HG02759 (cell line): ENCODE results near the gene ARHGAP1.
"Not testable (repeated sequence)": the region's sequence is repeated elsewhere in the genome, so short reads cannot be mapped to it uniquely, and the experiment has no call there.

Experiments used
- ATAC-seq: cut with Tn5 transposase; IDR thresholded peaks from one replicate; pipeline ENCODE4 v1.9.1; 2021; ENCODE audit warnings: mild to moderate bottlenecking, moderate library complexity; ENCODE audit not compliant: unreplicated experiment

ARHGAP1 gene

DNA sequence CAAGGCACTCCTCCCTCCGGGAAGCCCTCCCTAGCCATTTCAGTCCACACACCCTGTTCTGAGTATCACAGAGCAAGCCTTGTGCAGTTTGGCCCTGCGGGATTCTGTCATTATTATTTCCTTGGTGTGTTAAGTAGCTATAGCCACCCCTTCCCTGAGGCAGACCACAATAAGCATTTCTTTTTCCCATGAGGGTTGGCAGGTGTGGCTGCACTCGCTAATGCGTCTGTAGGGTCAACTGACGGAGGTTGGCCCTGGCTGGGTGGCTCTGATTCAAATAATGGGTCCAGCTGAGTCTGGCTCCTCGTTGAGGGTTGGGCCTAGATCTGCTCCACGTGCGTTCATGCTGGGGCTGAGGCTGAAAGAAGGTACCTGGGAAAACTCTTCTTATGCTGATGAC lies 23.7 kb upstream of the ARHGAP1 start:
- no peak for ATAC-seq

DNA sequence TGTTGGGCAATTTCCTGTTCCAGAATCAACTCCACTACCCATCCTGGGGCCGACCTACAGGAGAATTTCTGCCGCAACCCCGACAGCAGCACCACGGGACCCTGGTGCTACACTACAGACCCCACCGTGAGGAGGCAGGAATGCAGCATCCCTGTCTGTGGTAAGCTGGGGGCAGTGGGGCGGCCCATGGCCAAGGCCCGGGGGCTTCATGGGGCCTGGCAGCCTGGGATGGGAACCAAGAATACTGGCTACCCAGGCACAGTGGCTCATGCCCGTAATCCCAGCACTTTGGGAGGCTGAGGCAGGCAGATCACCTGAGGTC lies 22.9 kb upstream of the ARHGAP1 start:
- no peak for ATAC-seq

- ATAC-seq: no peak
Observed at GRCh38 chr11:46722566-46723358, 22.3 kb upstream of the ARHGAP1 start.

DNA sequence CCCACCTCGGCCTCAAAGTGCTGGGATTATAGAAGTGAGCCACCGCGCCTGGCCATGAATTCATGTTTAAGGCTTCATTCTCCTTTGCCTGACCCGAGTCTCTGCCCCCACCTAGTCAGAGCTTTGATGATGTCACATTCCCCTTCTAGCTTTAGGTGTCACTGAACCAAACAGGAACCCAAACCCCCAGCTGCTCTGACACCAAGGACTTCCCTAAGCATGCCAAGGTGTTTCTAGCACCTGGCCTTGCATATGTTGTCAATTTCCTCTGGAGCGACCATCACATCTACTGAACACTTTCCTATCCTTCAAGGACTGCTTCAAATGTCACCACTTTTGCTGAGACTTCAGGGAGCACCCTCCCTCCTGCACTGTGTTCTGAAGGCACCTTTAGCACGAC lies 20.9 kb upstream of the ARHGAP1 start:
- ATAC-seq: no peak

DNA sequence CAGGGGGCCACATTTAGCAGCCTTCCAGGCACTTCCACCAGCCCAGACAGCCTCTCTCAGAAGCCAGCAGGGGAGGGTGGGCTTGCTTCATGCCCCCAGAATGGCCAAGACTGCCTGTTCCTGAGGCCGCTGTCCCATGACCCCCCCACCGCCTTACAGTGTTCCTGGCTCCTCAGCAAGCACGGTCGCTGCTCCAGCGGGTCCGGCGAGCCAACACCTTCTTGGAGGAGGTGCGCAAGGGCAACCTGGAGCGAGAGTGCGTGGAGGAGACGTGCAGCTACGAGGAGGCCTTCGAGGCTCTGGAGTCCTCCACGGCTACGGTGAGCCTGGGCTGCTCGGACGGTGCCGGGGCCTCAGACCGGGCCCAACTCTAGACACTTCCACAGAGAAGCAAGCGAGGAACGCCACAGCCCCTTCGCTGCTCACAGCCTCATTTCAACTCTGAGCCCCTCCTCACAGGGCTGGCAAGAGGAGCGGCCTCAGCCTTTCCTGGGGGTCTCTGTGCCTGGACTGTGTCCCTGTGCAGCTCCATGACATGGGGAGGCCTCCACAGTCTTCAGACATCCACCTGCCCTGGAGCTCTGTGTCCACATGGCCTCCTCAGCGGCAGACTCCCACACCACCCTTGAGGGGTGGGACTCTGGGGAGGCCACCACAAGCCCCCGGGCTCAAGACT lies 19.3 kb upstream of the ARHGAP1 start:
- ATAC-seq: no peak

DNA sequence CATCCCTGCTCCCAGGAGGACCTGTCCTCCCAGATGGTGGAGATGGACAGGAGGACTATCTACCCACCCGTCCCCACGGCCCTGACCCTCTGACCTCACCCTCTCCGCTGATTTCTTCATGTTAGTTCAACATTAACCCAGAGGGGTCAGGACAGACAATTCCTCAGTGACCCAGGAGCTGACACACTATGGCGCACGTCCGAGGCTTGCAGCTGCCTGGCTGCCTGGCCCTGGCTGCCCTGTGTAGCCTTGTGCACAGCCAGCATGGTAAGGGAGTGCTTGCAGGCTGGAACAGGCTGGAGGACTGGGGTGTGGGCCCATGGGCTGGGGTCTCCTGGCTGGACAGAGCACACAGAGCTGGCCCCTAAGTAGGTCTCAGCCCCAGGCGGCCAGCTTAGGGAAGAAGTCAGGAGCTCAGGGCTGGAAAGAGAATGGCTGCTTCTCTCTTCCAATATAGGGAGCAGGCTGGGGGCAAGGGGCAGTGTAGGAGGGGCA lies 18.7 kb upstream of the ARHGAP1 start, which contains the start of gene F2:
TSS of gene F2 (plus strand) at position 166 of the 495 bp plus-strand sequence. CDS start at position 189, 23 bp downstream.
- ATAC-seq: no peak

DNA sequence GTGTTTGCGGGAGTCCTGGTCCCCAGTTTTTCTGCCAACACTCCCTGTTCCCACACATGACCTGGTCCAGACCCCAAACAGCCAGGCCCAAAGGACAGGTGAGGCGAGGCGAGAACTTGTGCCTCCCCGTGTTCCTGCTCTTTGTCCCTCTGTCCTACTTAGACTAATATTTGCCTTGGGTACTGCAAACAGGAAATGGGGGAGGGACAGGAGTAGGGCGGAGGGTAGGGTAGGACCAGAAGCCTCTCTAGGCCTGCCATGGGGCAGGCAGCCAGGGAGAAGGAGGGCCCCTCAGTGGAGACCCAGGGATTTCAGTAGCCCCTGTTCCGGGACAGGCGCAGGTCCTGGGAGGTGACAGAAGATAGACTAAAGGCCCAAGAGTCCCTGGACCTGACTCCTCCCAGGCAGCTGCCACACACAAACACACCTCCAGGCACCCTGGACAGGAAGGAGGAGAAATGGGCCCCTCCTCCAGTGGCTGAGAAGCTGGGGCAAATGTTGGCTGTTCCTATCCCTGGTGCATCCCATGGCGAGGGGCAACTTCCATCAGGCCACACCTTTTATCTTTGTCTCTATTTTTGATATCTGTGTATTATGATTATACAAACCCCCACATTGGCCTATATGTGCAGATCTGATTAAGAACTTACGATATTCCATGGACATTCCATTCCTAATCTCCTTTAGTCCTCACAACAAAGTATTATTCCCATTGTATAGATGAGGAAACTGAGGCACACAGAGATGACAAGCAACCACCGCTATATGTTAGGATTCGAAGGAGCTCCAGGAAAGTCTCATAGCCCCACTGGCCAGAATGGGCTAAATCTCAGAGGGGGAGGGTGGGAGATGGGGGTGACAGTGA lies 18.0 kb upstream of the ARHGAP1 start:
- ATAC-seq: no peak

- ATAC-seq: not testable (repeated sequence)
Observed at GRCh38 chr11:46717825-46718154, 17.4 kb upstream of the ARHGAP1 start.

GRCh38 chr11:46712874-46713576 lies 12.6 kb upstream of the ARHGAP1 start:
- no peak for ATAC-seq

DNA sequence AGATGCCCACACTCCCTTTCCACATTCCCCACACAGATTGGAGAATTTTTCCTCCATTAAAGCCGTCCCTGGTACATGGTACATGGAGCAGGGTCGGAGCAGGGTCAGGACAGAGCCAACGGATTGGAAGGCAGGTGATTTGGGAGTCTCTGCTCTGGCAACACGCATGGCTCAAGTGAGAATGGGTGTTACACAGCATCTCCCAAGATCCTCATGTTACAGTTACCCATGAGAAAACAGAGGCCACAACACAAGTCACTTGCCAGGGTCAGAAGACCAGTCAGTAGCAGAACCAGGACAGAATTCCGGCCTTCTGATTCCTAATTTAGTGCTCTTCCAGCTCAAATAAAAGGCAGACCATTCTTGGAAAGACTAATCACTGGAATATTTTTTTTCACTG lies 10.9 kb upstream of the ARHGAP1 start:
- no peak for ATAC-seq

GRCh38 chr11:46710821-46711269 lies 10.4 kb upstream of the ARHGAP1 start:
- ATAC-seq: no peak

GRCh38 chr11:46709351-46709750 lies 8.9 kb upstream of the ARHGAP1 start:
- not testable (repeated sequence) for ATAC-seq

DNA sequence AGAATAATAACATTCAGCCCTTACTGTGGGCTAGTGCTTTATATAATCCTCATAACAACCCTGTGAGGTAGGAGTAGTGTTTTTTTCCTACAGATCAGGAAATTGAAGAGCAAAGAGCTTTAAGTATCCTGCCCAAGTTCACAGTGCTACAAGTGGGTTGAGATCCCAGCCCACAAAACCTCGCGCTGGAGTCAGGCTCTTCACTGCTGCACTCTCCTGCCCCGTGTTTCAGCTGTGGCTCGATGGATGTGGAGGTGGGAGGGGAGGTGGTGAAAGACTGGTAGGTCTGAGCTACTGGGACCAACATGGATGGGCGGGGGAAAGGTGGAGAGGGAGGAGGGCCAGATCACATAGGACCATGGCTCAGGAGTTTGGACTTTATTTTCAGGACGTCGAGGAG lies 6.5 kb upstream of the ARHGAP1 start:
- no peak for ATAC-seq

DNA sequence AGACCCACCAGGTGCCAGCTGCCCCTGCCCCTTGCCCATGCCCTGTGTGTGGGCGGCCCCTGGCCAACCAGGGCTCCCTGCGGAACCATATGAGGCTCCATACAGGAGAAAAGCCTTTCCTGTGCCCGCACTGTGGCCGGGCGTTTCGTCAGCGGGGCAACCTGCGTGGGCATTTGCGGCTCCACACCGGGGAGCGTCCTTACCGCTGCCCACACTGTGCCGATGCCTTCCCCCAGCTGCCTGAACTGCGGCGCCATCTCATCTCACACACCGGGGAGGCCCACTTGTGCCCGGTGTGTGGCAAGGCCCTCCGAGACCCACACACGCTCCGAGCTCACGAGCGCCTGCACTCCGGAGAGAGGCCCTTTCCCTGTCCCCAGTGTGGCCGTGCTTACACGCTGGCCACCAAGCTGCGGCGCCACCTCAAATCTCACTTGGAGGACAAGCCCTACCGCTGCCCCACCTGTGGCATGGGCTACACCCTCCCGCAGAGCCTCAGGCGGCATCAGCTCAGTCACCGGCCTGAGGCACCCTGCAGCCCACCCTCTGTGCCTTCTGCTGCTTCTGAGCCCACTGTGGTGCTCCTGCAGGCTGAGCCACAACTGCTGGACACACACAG lies 4.8 kb upstream of the ARHGAP1 start:
- ATAC-seq: no peak

DNA sequence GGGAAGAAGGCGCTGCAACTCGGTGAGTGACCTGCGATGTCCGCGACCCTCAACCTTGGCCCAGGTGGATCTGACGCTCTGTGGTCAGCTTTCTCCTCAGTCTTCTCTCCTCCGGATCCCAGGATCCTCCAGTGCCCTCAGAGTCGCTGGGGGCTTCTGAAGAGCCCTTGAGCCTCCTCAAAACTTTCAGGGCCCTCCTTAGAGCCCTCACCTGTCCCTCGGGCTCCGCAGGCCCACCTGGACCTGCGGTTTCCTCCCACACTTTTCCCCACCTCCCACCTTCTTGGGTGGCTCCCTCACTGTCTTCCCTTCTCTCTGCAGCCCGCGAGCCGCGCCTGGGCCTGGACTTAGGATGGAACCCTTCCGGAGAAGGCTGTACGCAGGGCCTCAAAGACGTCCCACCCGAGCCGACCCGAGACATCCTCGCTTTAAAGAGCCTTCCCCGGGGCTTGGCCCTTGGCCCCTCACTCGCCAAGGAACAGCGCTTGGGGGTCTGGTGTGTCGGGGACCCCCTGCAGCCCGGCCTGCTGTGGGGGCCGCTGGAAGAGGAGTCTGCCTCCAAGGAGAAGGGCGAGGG lies 747 bp upstream of the ARHGAP1 start:
- no peak for ATAC-seq

GRCh38 chr11:46698597-46698996 lies 1.8 kb downstream of the ARHGAP1 start:
- no peak for ATAC-seq

- no peak for ATAC-seq
Observed at GRCh38 chr11:46697723-46698122, 2.7 kb downstream of the ARHGAP1 start.

DNA sequence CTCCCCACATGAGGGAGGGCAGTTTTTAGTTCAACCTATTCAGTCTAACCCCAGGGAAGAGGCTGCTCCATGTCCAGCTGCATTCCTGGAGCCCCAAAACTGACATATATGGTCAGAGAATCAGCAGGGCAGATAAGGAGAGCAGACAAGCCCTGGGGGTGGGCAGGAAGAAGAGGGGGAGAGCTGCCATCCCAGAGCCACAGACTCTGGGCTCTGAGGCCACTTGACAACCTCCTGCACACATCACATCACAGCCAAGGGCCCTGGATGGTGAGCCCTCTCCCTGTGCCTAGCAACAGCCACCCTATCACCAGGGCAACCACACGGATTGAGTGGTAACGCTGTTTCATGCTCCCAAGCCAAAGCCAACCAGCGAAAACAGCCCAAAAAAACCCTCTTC lies 3.1 kb downstream of the ARHGAP1 start:
- no peak for ATAC-seq

GRCh38 chr11:46696212-46696558 lies 4.2 kb downstream of the ARHGAP1 start:
- ATAC-seq: no peak
